ENCODE measurements around the gene AK8.

- no peak for TF ChIP-seq CTCF (conservative IDR thresholded peaks at IDR 0.05; ENCODE audit: low read length)
- no peak for TF ChIP-seq EZH2phosphoT487 (IDR thresholded peaks at IDR 0.05; ENCODE audit: borderline replicate concordance, low read depth, low read length)
These were observed 194.2 kb downstream of the AK8 start for GRCh38 chr9:132683873-132684272.

All from OCI-LY7 (cell line).